AG04449 (cell line): Measurements from ENCODE around the gene RAF1.

Experiments
- CTCF ChIA-PET: fragments of 350-600 bp; formaldehyde crosslinking; extraction: SDS; loops from one replicate; lab custom pipeline; 2021; ENCODE audit warnings: antibody characterized with exemption; lab: Yijun Ruan, JAX
- POLR2A ChIA-PET: fragments of 400-600, 350-600 bp; formaldehyde crosslinking; extraction: SDS; loops from one replicate; lab custom pipeline; 2020; ENCODE audit warnings: antibody characterized with exemption, inconsistent platforms; lab: Yijun Ruan, JAX
- DNase-seq: peaks from one replicate; pipeline ENCODE4 v3.0.0-alpha.2; 2010; ENCODE audit warnings: low read depth, low spot score
- H3K4me3 ChIP-seq: 2 replicates; pipeline ENCODE4 v1.5.1; 2011; ENCODE audit warnings: low read depth, mild to moderate bottlenecking, control low read depth, low read length
- CTCF ChIP-seq: IDR thresholded peaks from one replicate; pipeline ENCODE4 v1.5.1; 2011; ENCODE audit warnings: mild to moderate bottlenecking, moderate library complexity, low read length, control low read depth, inconsistent platforms; ENCODE audit not compliant: insufficient read depth; ENCODE audit errors: missing control alignments

Gene RAF1

GRCh38 chr3:12663936-12664908 is at the start of gene RAF1:
Gene RAF1 (minus strand): TSS chr3:12664117. CDS start chr3:12618721, 45,396 bp downstream.
- H3K4me3 ChIP-seq = peak within 1 kb of the TSS; percentile 96
- ChIA-PET POLR2A (interaction anchor here (1.0 to 1.4 kb wide), 3 partner anchors 16 to 55 kb away, joined by 3 to 6 read pairs (median 3); no protein-coding TSS in a partner anchor), CTCF (interaction anchor here (0.6 to 1.3 kb wide), 3 partner anchors 57 to 178 kb away, joined by 3 to 5 read pairs (median 4); no protein-coding TSS in a partner anchor)
- DNase-seq = peak; percentile 86
- TF ChIP-seq CTCF = peak; percentile 23

DNA sequence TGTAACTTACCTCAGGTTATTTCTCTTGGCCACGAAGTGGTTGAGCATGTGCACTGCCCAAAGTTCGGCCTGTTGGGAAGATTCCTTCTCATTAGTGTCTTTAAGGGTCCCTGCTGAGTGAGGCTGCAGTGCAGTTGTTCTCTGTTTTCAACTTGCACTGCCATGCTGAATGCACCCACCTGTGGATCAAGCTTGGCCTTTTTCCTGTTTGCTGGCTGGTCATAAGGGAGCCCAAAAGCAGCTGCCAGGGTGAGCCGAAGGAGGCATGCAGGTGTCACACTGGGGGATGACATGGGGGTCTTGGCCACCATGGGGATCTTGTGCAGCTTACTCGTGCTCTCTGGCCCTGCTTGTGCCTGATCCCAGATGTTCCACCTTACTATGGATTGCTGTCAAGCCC is 46.1 kb upstream of the RAF1 start:
- no peak for DNase-seq
- POLR2A ChIA-PET = no interaction called here
- TF ChIP-seq CTCF = no peak
- no peak overlapping the region for H3K4me3 ChIP-seq
- CTCF ChIA-PET = interaction anchor here (1.0 to 6.2 kb wide), 6 partner anchors 10 to 182 kb away, joined by 3 to 77 read pairs (median 11); partner anchors contain the start of gene RPL32

GRCh38 chr3:12709334-12709733 is 45.4 kb upstream of the RAF1 start:
- TF ChIP-seq CTCF = no peak
- ChIA-PET POLR2A (interaction anchor here (1.2 kb wide), 1 partner anchor 15 kb away, joined by 3 read pairs; no protein-coding TSS in a partner anchor), CTCF (interaction anchor here (0.6 to 6.2 kb wide), 12 partner anchors 8 to 574 kb away, joined by 3 to 77 read pairs (median 4); partner anchors contain the start of gene RPL32)

DNA sequence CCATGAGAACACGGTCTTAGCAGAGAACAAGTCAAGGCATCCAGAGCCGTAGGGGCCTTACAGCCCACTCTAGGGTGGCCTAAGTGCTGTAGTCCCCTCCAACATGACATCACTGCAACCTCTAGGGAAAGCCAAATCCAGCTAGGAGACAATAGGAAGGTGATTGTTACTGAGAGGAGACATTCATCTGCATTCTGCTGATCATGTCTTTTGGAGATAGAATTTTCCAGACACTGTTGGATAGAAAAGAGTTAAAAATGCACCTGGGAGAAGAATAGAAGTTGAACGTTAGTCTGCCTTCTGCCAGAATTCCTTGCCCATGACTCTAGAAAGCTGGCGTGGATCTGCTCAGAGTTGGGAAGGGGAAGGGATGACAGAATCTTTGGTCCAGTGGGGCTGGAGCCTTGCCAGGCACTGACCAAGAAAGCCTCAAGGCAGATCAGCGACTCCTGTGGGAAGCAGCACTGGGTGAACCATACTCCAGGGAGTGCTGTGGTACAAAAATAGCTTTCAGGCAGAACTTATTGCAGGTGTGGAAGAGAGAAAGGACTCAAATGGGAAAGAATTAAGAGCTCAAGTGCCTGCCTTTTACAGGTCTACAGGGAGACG is 44.8 kb upstream of the RAF1 start:
- CTCF ChIA-PET = interaction anchor here (0.6 to 6.2 kb wide), 13 partner anchors 8 to 574 kb away, joined by 3 to 77 read pairs (median 4); partner anchors contain the start of gene RPL32
- POLR2A ChIA-PET = interaction anchor here (1.2 kb wide), 1 partner anchor 15 kb away, joined by 3 read pairs; no protein-coding TSS in a partner anchor
- no peak overlapping the region for H3K4me3 ChIP-seq
- no peak for DNase-seq
- TF ChIP-seq CTCF = peak; percentile 36

More at GRCh38 chr3:12709334-12709733, 45.4 kb upstream of the RAF1 start:
- no peak overlapping the region for H3K4me3 ChIP-seq
- DNase-seq = no peak

DNA sequence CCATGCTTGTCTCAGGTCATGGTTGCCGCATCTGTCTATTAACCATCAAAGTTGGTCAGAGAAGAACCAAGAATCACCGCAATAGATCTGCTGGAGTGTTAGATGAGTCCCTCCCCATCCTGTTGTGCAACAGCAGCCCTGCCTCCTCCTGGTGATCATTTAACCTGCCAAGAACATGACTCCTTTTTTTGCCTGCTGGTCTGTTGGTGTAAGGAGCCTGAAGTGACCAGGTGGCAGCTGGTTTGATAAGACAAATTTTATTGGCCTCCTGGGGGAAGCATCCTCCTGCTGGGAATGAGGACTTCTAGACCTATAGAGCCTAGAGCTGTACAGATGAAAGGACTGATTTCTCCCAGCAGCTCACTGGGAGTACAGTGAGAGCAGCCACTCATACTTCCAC is 43.5 kb upstream of the RAF1 start:
- POLR2A ChIA-PET = no interaction called here
- TF ChIP-seq CTCF = no peak
- CTCF ChIA-PET = interaction anchor here (0.7 to 6.2 kb wide), 14 partner anchors 8 to 134 kb away, joined by 3 to 77 read pairs (median 4); partner anchors contain the start of gene RPL32
- H3K4me3 ChIP-seq = no peak overlapping the region
- DNase-seq = no peak
